ENCODE measurements around the gene SRSF8. TPM values are rescaled to one million over a fixed set of nuclear protein-coding genes. Genes with fewer than 3 reads are reported as not detected.

SRSF8 gene
- polyA plus RNA-seq, 3 donors from 2014 or later, result 76.2 to 92.4 (median 82.6) TPM

DNA sequence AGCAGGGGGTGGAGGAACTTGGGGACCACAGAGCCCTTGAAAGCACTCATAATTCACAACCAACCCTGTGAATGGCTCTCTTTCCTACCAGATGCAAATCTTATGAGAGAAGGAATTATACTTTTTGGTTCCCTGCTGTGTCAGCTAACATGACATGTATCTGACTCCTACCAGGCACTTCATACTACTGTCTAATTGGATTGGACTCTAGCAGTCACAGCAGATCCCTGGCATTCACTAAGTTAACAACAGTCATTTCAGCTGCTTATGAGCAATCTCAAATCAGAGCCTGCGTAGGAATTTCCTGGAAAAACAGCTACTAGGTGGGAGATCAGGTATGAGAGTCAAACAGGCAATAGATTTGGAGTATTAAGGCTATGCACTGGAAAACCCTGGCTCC is 11.8 kb downstream of the SRSF8 start:
- H3K4me3 Mint-ChIP-seq, result no peak overlapping the region
- H3K27me3 Mint-ChIP-seq (ENCODE audit: low read depth in 3 of 3), result peaks cover 0 to 6% (median 5%) of the 10 kb centered on the region in 3 donors
- H3K9me3 Mint-ChIP-seq, result no peaks in the 10 kb centered on the region
- no peak for DNase-seq
- no peak overlapping the region for H3K27ac Mint-ChIP-seq
- no peaks in the 10 kb centered on the region for H3K36me3 Mint-ChIP-seq
- no peaks in the 10 kb centered on the region for H3K4me1 Mint-ChIP-seq

- H3K4me1 Mint-ChIP-seq, result no peaks in the 10 kb centered on the region
- no peak for DNase-seq
- no peaks in the 10 kb centered on the region for H3K36me3 Mint-ChIP-seq
- H3K4me3 Mint-ChIP-seq, result no peak overlapping the region
- H3K27ac Mint-ChIP-seq, result no peak overlapping the region
- peaks cover 0 to 8% (median 3%) of the 10 kb centered on the region in 3 donors for H3K27me3 Mint-ChIP-seq (ENCODE audit: low read depth in 3 of 3)
- no peaks in the 10 kb centered on the region for H3K9me3 Mint-ChIP-seq
Measured at GRCh38 chr11:95081010-95081409, 14.3 kb downstream of the SRSF8 start.

DNA sequence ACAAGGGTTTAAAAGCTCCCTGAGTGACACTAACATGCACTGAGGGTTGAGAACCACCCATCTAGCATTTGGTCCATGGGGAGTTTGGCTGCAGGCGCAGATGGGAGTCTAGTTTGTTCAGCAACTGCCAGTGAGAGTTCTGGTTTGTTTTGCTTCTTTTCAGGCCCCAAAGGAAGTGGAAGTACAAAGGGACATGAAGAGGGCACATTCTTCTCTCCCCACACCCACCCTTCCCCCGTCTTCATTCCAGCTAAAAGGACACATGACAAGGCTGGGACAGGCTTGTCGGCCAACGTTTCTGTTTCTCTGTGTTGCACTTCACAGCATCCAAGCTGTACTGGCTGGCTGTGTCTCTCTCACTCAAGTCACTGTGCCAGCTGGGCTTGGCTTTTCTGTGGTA is 14.7 kb downstream of the SRSF8 start:
- no peaks in the 10 kb centered on the region for H3K9me3 Mint-ChIP-seq
- no peaks in the 10 kb centered on the region for H3K36me3 Mint-ChIP-seq
- no peak overlapping the region for H3K27ac Mint-ChIP-seq
- no peak overlapping the region for H3K4me3 Mint-ChIP-seq
- no peaks in the 10 kb centered on the region for H3K4me1 Mint-ChIP-seq
- no peak for DNase-seq
- peaks cover 0 to 8% (median 3%) of the 10 kb centered on the region in 3 donors for H3K27me3 Mint-ChIP-seq (ENCODE audit: low read depth in 3 of 3)

- H3K4me1 Mint-ChIP-seq, result no peaks in the 10 kb centered on the region
- no peaks in the 10 kb centered on the region for H3K36me3 Mint-ChIP-seq
- no peak overlapping the region for H3K4me3 Mint-ChIP-seq
- no peak overlapping the region for H3K27ac Mint-ChIP-seq
- peaks cover 0 to 8% (median 3%) of the 10 kb centered on the region in 3 donors for H3K27me3 Mint-ChIP-seq (ENCODE audit: low read depth in 3 of 3)
- H3K9me3 Mint-ChIP-seq, result no peaks in the 10 kb centered on the region
- no peak for DNase-seq
Measured at GRCh38 chr11:95082576-95083001, 15.9 kb downstream of the SRSF8 start.

GRCh38 chr11:95084509-95084908 is 17.8 kb downstream of the SRSF8 start:
- H3K4me3 Mint-ChIP-seq, result no peak overlapping the region
- no peaks in the 10 kb centered on the region for H3K9me3 Mint-ChIP-seq
- no peaks in the 10 kb centered on the region for H3K36me3 Mint-ChIP-seq
- no peak overlapping the region for H3K27ac Mint-ChIP-seq
- DNase-seq, result no peak
- peaks cover 4 to 8% (median 7%) of the 10 kb centered on the region in 3 donors for H3K27me3 Mint-ChIP-seq (ENCODE audit: low read depth in 3 of 3)
- H3K4me1 Mint-ChIP-seq, result peaks cover 12 to 14% of the 10 kb centered on the region in 2 donors

GRCh38 chr11:95085117-95085816 is 18.5 kb downstream of the SRSF8 start:
- Mint-ChIP-seq H3K27me3 (ENCODE audit: low read depth in 3 of 3) (peaks cover 4 to 8% (median 7%) of the 10 kb centered on the region in 3 donors), H3K4me3 (no peak overlapping the region), H3K36me3 (no peaks in the 10 kb centered on the region), H3K9me3 (no peaks in the 10 kb centered on the region), H3K27ac (peak overlapping the region in 1 of 6 donors; percentile 66), H3K4me1 (peaks cover 14 to 15% of the 10 kb centered on the region in 2 donors)
- no peak for DNase-seq

DNA sequence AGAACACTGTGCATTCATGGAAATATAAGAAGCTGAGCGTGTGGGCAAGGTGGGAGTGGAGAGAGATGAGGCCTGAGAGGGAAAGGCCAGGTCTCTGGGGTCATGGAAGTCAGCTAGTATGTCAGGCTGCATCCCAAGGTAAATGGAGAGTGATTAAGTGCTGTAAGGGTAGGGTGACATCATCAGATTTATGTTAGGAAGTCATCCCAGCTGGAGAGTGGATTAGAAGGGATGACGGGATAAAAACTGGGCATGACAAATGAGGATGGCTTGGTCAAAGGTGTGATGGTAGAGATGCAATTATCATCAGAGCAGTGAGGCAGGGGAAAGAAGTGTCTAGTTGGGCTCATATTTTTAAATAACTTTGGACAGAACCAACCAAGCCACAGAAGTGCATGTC is 19.4 kb downstream of the SRSF8 start:
- peaks cover 4 to 10% (median 5%) of the 10 kb centered on the region in 3 donors for H3K27me3 Mint-ChIP-seq (ENCODE audit: low read depth in 3 of 3)
- H3K27ac Mint-ChIP-seq, result peak overlapping the region in 2 of 6 donors; percentile 51 to 86

DNA sequence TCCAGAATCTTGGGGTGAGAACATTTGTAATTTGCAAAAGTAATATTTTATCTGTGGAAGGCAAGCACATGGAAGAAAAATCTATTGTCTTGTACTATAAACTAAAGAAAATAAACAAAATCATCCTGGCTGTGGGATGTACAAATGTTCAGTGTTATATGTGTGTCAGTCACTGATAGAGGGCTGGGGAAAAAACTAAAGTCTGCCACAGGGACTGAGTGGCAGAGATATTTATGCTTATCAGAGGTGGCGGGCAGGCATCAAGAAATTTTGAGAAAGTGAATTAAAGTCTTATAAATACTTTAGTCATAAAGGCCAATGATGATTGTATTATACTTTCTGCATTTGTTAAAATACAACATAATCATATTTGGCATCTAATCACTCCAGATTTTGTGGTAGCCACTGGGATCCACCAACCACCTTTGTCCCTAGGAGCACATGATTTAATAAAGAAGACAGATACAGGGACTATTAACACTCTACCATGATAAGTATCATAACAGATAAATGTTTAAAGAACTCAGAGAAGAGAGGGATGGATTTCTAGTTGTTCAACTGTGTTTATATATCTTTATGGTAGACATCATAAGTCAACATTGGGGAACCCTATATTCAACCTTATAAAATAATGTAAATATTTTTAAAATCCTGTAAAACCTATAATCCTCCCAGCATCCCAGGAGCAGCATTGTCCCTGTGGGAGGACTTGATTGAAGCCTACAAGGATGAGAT is 20.3 kb downstream of the SRSF8 start:
- DNase-seq, result no peak
- no peaks in the 10 kb centered on the region for H3K9me3 Mint-ChIP-seq
- H3K27ac Mint-ChIP-seq, result peak overlapping the region in 4 of 6 donors; percentile 11 to 79 (median 50)
- no peak overlapping the region for H3K4me3 Mint-ChIP-seq
- peaks cover 4 to 10% (median 5%) of the 10 kb centered on the region in 3 donors for H3K27me3 Mint-ChIP-seq (ENCODE audit: low read depth in 3 of 3)
- peaks cover 0 to 2% (median 0%) of the 10 kb centered on the region in 3 donors for H3K36me3 Mint-ChIP-seq
- H3K4me1 Mint-ChIP-seq, result peaks cover 29 to 32% of the 10 kb centered on the region in 2 donors

More for the DNA sequence above, 19.4 kb downstream of the SRSF8 start:
- Mint-ChIP-seq H3K4me3 (no peak overlapping the region), H3K4me1 (peaks cover 23 to 24% of the 10 kb centered on the region in 2 donors), H3K9me3 (no peaks in the 10 kb centered on the region), H3K36me3 (no peaks in the 10 kb centered on the region)
- DNase-seq, result no peak

- peak; percentile 71 to 73 (median 72) for DNase-seq
- Mint-ChIP-seq H3K27ac (peak overlapping the region; percentile 95 to 99 (median 97)), H3K36me3 (peaks cover 0 to 5% (median 0%) of the 10 kb centered on the region in 3 donors), H3K4me1 (peaks cover 33 to 46% of the 10 kb centered on the region in 2 donors), H3K27me3 (ENCODE audit: low read depth in 3 of 3) (peaks cover 4 to 5% (median 4%) of the 10 kb centered on the region in 3 donors), H3K9me3 (no peaks in the 10 kb centered on the region), H3K4me3 (peak overlapping the region; percentile 89 to 97 (median 95))
Measured at GRCh38 chr11:95088946-95089619, 22.4 kb downstream of the SRSF8 start.

DNA sequence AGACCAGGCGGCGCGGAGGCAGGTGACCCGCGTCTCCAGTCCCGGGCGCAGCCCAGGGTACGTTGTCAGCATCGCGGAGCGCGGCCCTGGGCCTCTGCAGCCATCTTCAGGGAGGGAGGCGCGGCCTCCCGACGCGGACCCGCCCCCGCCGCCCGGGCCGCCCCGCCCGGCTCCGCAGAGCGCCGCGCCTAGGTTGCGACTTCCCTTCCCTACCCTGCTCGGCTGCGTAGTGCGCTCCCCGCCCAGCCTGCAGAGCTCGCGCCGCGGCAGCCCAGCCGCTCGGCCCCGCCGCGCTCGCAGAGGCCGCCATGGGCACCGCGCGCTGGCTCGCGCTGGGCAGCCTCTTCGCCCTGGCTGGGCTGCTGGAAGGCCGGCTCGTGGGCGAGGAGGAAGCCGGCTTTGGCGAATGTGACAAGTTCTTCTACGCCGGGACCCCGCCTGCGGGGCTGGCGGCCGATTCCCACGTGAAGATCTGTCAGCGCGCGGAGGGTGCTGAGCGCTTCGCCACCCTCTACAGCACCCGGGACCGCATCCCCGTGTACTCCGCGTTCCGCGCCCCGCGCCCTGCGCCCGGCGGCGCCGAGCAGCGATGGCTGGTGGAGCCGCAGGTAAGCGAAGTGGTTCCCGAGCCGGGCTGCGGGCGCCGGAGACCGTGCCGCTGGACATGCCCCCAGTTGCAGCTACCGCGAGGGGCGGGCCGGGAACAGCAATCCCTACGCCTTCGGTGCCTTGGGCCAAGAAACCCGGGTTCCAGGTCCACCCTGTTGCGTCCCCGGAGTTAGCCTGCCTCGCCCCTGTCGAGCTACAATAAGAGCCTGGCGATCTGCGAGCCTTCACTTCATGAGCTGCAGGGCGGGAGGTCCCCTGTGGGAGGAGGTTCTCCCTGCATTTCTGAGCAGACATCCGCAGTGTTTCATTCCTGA is 23.2 kb downstream of the SRSF8 start, which contains the start of gene ENDOD1:
Gene ENDOD1, plus strand, starts transcription at position 227 of the 923 bp plus-strand sequence. Its CDS starts 82 bp downstream, at position 309.
- Mint-ChIP-seq H3K4me1 (peaks cover 33 to 46% of the 10 kb centered on the region in 2 donors), H3K9me3 (no peaks in the 10 kb centered on the region), H3K27ac (peak within 1 kb of the TSS; percentile 95 to 99 (median 97)), H3K27me3 (ENCODE audit: low read depth in 3 of 3) (peaks cover 4 to 5% (median 4%) of the 10 kb centered on the region in 3 donors), H3K36me3 (peaks cover 0 to 5% (median 0%) of the 10 kb centered on the region in 3 donors), H3K4me3 (peak within 1 kb of the TSS; percentile 91 to 97 (median 95))
- peak; percentile 82 to 87 (median 86) for DNase-seq

- Mint-ChIP-seq H3K27ac (peak overlapping the region in 3 of 6 donors; percentile 31 to 58 (median 57)), H3K4me1 (peaks cover 35 to 54% of the 10 kb centered on the region in 2 donors), H3K9me3 (no peaks in the 10 kb centered on the region), H3K36me3 (peaks cover 0 to 5% (median 0%) of the 10 kb centered on the region in 3 donors), H3K4me3 (peak overlapping the region; percentile 4 to 94 (median 90)), H3K27me3 (ENCODE audit: low read depth in 3 of 3) (peaks cover 2 to 5% (median 4%) of the 10 kb centered on the region in 3 donors)
- no peak for DNase-seq
Measured at GRCh38 chr11:95091663-95092180, 25.0 kb downstream of the SRSF8 start.

DNA sequence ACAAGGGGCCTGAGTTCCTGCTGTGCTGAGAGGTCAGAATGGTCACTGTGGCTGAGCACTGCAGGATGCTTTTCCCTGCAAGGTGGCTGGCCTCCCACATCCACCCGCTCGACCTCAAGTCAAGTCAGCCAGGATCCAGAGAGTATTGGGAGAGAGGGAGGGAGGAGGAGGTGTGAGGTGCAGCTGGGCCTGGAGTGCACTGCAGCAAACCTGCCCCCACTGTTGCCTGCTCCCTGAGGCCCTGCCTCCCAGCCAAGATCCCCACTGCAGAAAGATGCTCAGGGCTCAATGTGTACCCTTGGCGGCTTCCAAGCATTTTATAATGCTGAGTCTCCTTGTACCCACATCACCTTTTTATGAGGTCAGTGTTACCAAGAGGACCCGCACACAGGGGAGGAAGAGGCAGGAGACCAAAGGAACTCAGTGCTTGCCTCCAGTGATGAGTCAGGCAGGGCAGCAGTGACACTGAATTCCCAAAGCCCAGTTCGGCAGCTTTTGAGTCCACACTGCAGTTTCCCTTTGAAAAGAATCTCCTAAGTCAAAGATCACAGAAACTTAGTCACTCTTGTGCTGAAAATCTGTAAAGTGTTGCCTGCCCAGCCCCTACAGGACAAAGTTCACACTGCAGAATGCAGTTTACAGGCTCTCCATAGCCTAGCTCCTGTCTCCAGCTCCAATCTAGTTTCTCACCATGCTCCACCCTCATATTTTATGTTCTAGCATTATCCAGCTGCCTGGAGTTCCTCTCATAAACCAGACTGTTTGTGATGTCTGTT is 26.0 kb downstream of the SRSF8 start:
- Mint-ChIP-seq H3K36me3 (peaks cover 0 to 5% (median 0%) of the 10 kb centered on the region in 3 donors), H3K27ac (peak overlapping the region in 1 of 6 donors; percentile 55), H3K4me3 (peak overlapping the region in 2 of 5 donors; percentile 11 to 18)

More for the DNA sequence above, 26.0 kb downstream of the SRSF8 start:
- DNase-seq, result peak in 2 of 3 donors; percentile 10 to 11
- Mint-ChIP-seq H3K9me3 (no peaks in the 10 kb centered on the region), H3K4me1 (peaks cover 39 to 54% of the 10 kb centered on the region in 2 donors), H3K27me3 (ENCODE audit: low read depth in 3 of 3) (peaks cover 2 to 5% (median 4%) of the 10 kb centered on the region in 3 donors)

All from immature natural killer cell (primary cell).